Measurements from ENCODE around the gene ACTN2. TPM values are rescaled to one million over a fixed set of nuclear protein-coding genes. Genes with fewer than 3 reads are reported as not detected.

ACTN2 gene
- total and polyA plus RNA-seq, 2 donors (not counting 3 experiments of a cell fraction or from before 2014, with no cell fraction given), result 0.22 to 0.55 TPM

GRCh38 chr1:236691348-236691747 is 5.0 kb downstream of the ACTN2 start:
- FAIRE-seq, result no peak
- Histone ChIP-seq H3K27me3 (ENCODE audit: control insufficient read depth in 2 of 2, insufficient read depth in 2 of 2, low read length in 2 of 2) (no peaks in the 10 kb centered on the region), H3K9ac (replicated peaks; ENCODE audit: extremely low read depth, insufficient read depth, low read length) (no peak overlapping the region), H2AFZ (ENCODE audit: low read depth, low read length) (no peak overlapping the region), H4K20me1 (replicated peaks; ENCODE audit: control insufficient read depth, extremely low read depth, insufficient read depth, low read length) (no peaks in the 10 kb centered on the region), H3K4me3 (replicated peaks in 1 of 3; ENCODE audit: insufficient read depth in 1 of 3, low read depth in 1 of 3, low read length in 3 of 3) (no peak overlapping the region), H3K4me1 (ENCODE audit: control insufficient read depth, extremely low read depth, insufficient read depth, low read length) (peaks cover 7% of the 10 kb centered on the region), H3K27ac (ENCODE audit: insufficient read depth, low read depth, low read length) (no peak overlapping the region), H3K79me2 (ENCODE audit: control insufficient read depth, insufficient read depth, low read length) (no peaks in the 10 kb centered on the region), H3K9me1 (replicated peaks; ENCODE audit: control insufficient read depth, extremely low read depth, insufficient read depth, low read length) (no peaks in the 10 kb centered on the region), H3K36me3 (ENCODE audit: control insufficient read depth in 2 of 2, extremely low read depth in 1 of 2, insufficient read depth in 2 of 2, low read length in 2 of 2) (no peaks in the 10 kb centered on the region), H3K9me3 (replicated peaks; ENCODE audit: control insufficient read depth, insufficient read depth, low read length) (no peaks in the 10 kb centered on the region), H3K4me2 (ENCODE audit: insufficient read depth, low read length) (no peak overlapping the region)
- no peak for DNase-seq (ENCODE audit: low read depth, low spot score)
- ChIA-PET POLR2A (no interaction called here), CTCF (no interaction called here)
- TF ChIP-seq POLR2A (IDR thresholded peaks at IDR 0.05; ENCODE audit: low read depth, low read length), result no peak
- no peak for TF ChIP-seq MYC (IDR thresholded peaks at IDR 0.05; ENCODE audit: low read depth, low read length)
- no peak for TF ChIP-seq CTCF (IDR thresholded peaks at IDR 0.05; ENCODE audit: extremely low read depth in 1 of 2, insufficient read depth in 1 of 2, low read depth in 1 of 2, low read length in 2 of 2)
- no peak for TF ChIP-seq GATA2 (IDR thresholded peaks at IDR 0.05; ENCODE audit: insufficient read depth, insufficient read length, low read depth, low read length)
- no peak for TF ChIP-seq FOS (IDR thresholded peaks at IDR 0.05; ENCODE audit: borderline replicate concordance, insufficient read depth, low read length)
- TF ChIP-seq MAX (IDR thresholded peaks at IDR 0.05; ENCODE audit: insufficient read depth, insufficient read length), result no peak
- TF ChIP-seq JUN (IDR thresholded peaks at IDR 0.05; ENCODE audit: borderline replicate concordance, insufficient read depth, insufficient read length, low read depth), result no peak
- TF ChIP-seq POLR2AphosphoS5 (IDR thresholded peaks at IDR 0.05; ENCODE audit: insufficient read depth, low read depth, low read length), result no peak
- TF ChIP-seq EZH2 (IDR thresholded peaks at IDR 0.05; ENCODE audit: borderline replicate concordance, low read depth, low read length, severe bottlenecking), result no peak
- BruUV-seq (replicated peaks), result no TSS peak
- intact Hi-C loops (cut with micrococcal nuclease), result no loop called here
- dilution Hi-C loops (cut with MboI; ENCODE audit: extremely low pct_ligation_motif_present, low sequenced_read_pairs), result no loop called here

All from endothelial cell of umbilical vein (primary cell).